H7 (cell line): ENCODE measurements around the gene USP9Y. TPM values are rescaled to one million over a fixed set of nuclear protein-coding genes. Genes with fewer than 3 reads are reported as not detected.

ENCODE experiments used
- DNase-seq: peaks from one replicate; pipeline ENCODE4 v3.0.0; 2012
- H3K27me3 ChIP-seq: 2 replicates; pipeline ENCODE4 v1.6.0; 2011; ENCODE audit warnings: mild to moderate bottlenecking, low read length; ENCODE audit not compliant: control insufficient read depth, insufficient read depth
- H3K36me3 ChIP-seq: replicated peaks from 2 replicates; pipeline ENCODE4 v1.5.1; 2011; ENCODE audit warnings: low read length; ENCODE audit not compliant: control insufficient read depth, insufficient read depth
- H3K4me3 ChIP-seq: 2 replicates; pipeline ENCODE4 v1.5.1; 2011; ENCODE audit warnings: low read depth, mild to moderate bottlenecking, control low read depth, low read length, moderate library complexity; ENCODE audit not compliant: insufficient read depth
- total RNA-seq: library from RNA; depleted of rRNA; stranded (reverse); fragments of >200 nt; shearing (Covaris generic); gene quantifications from 2 replicates; pipeline ENCODE4 v1.2.3, GENCODE V29; 2014; rRNA removed

The USP9Y gene
- total RNA-seq, 1 experiment from 2014 or later, result not detected

- Histone ChIP-seq H3K4me3 (no peak overlapping the region), H3K36me3 (no peaks in the 10 kb centered on the region), H3K27me3 (no peaks in the 10 kb centered on the region)
- no peak for DNase-seq
Observed at GRCh38 chrY:12837550-12837949, 136.5 kb downstream of the USP9Y start.

- H3K4me3 ChIP-seq, result no peak overlapping the region
- H3K27me3 ChIP-seq, result no peaks in the 10 kb centered on the region
- H3K36me3 ChIP-seq, result no peaks in the 10 kb centered on the region
- DNase-seq, result no peak
Observed at GRCh38 chrY:12841368-12841767, 140.3 kb downstream of the USP9Y start.

- Histone ChIP-seq H3K4me3 (no peak overlapping the region), H3K36me3 (no peaks in the 10 kb centered on the region), H3K27me3 (no peaks in the 10 kb centered on the region)
- no peak for DNase-seq
Observed at GRCh38 chrY:12846793-12847192, 145.8 kb downstream of the USP9Y start.

GRCh38 chrY:12855791-12856275 lies 154.8 kb downstream of the USP9Y start:
- Histone ChIP-seq H3K4me3 (no peak overlapping the region), H3K36me3 (no peaks in the 10 kb centered on the region), H3K27me3 (no peaks in the 10 kb centered on the region)
- no peak for DNase-seq

GRCh38 chrY:12867960-12868359 lies 166.9 kb downstream of the USP9Y start:
- Histone ChIP-seq H3K4me3 (no peak overlapping the region), H3K36me3 (no peaks in the 10 kb centered on the region), H3K27me3 (no peaks in the 10 kb centered on the region)
- DNase-seq, result no peak

- Histone ChIP-seq H3K36me3 (no peaks in the 10 kb centered on the region), H3K4me3 (no peak overlapping the region), H3K27me3 (no peaks in the 10 kb centered on the region)
- no peak for DNase-seq
Observed at GRCh38 chrY:12896973-12897372, 195.9 kb downstream of the USP9Y start.

- Histone ChIP-seq H3K36me3 (no peaks in the 10 kb centered on the region), H3K27me3 (no peaks in the 10 kb centered on the region), H3K4me3 (no peak overlapping the region)
- DNase-seq, result no peak
Observed at GRCh38 chrY:12898604-12899003, 197.6 kb downstream of the USP9Y start.

- Histone ChIP-seq H3K4me3 (no peak within 1 kb of the TSS), H3K27me3 (no peaks in the 10 kb centered on the region), H3K36me3 (no peaks in the 10 kb centered on the region)
- DNase-seq, result no peak
Observed at GRCh38 chrY:12904618-12905516, 203.8 kb downstream of the USP9Y start, which contains the start of gene DDX3Y. Gene DDX3Y (plus strand): TSS chrY:12904868. CDS start chrY:12904937, 69 bp downstream.

- no peak for DNase-seq
- H3K27me3 ChIP-seq, result no peaks in the 10 kb centered on the region
- no peak overlapping the region for H3K4me3 ChIP-seq
- H3K36me3 ChIP-seq, result no peaks in the 10 kb centered on the region
Observed at GRCh38 chrY:12905517-12905872, 204.5 kb downstream of the USP9Y start.

GRCh38 chrY:12905895-12906294 lies 204.9 kb downstream of the USP9Y start:
- no peaks in the 10 kb centered on the region for H3K27me3 ChIP-seq
- no peak for DNase-seq
- no peak overlapping the region for H3K4me3 ChIP-seq
- H3K36me3 ChIP-seq, result no peaks in the 10 kb centered on the region

Other genes starting within 250 kb of the USP9Y start
- gene DDX3Y, start 203.6 kb downstream of the USP9Y start, total RNA-seq, result not detected in 2 replicates